ENCODE results near the gene YTHDF1.

The YTHDF1 gene

DNA sequence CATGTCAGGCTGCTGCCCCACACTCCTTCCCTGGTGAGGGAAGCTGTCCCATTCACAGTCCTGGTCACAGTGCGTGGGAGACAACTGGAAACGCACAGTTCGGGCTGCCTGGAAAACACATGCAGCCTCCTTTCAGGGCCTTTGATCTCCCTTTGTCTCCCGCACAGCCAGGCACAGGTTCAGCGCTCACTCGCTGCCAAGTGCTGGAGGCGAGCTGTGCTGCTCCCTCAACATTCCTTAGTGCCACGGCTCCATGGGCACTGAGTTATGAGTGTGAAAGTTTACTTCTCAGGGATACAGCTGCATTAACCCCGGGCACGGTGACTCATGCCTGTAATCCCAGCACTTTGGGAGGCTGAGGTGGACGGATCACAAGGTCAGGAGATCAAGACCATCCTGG lies 9.1 kb downstream of the YTHDF1 start:
- DNase-seq = no peak

DNA sequence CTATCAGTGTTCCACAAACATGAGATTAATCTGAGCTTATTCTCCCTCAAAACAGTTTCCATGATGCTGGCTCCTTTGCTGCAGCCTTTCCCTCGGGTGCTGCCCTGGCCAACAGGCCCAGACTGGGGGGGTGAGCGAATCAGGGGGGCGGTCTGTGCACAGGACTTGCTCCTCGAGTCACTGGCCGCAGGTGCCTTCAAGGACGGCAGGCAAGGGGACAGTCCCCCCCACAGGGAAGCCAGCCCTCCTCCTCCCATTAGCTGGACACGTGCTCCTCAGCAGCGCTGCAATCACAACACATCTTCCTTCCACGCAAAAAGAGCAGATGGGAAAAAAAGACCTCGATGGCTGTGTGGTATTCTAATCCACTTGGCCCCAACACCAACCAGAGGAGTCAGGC lies 10.0 kb downstream of the YTHDF1 start:
- no peak for DNase-seq

DNA sequence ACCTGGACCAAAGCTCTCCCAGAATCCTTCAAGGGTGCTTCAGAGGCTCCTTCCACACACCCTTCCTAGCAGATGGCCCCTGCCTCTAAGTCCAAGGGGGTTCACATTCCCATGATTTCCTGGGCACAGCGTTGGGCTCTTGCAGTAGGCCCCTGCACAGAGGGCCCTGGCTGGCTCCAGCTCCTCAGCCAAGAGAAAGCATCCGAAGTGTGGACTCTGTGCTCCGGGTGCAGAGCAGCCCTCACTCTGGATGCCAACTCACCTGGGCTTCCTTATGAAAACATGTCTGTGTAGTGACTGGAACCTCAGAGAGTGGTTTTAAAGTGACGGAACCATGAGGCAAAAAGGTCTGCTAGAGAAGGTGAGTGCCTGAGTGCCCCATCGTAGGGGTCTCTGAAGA lies 11.6 kb downstream of the YTHDF1 start:
- DNase-seq = no peak

DNA sequence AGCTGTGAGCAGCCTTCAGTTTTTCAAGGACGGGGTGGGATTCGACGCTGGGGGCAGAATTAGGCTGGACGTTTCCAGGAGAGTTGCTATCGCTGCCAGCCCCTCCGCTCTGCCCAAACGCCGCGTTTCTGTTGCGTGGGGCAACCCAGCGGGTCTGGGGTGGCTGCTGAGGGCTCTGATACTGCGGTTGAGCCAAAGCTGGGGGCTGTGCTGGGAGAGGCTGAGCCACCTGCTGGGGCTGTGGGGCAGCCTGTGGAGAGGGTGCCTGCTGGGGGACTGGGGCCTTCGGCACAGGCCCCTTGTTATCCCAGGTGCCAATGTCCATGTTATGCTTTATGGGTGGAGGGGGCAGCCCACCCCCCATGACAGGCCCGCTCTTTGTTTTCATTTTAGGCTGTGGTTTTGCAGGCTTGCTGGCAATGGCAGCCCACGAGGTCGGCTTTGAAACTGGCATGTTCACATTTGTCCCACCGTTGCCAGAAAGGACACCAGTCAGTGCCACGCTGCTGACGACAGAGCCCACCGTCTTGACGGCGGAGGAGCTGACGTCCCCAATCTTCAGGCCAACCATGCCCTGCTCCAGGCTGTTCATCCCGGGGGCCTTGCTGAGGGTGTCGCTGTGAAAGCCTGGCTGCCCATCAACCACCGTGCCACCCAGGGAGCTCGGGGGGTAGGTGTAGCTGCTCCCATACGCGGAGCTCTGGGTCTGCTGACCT lies 13.0 kb downstream of the YTHDF1 start:
- no peak for DNase-seq

DNA sequence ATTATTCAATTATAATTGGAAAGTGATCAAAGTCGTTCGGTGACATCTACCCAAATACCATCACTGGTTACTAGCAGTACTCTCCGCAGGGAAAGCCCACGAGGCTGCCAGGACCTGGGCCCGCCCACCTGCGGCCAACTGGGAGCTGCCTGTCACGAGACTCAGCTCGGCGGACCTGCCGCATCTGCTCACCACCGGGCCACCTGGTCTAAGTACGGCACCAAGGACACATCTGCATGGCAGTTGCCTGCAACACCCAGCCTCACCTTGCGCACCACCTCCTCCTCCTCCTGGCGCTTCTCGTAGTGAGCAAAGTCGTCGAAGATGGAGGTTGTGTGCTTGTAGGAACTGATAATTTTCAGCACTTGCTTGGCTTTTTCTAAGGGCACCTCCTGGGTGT lies 13.9 kb downstream of the YTHDF1 start:
- DNase-seq = no peak

DNA sequence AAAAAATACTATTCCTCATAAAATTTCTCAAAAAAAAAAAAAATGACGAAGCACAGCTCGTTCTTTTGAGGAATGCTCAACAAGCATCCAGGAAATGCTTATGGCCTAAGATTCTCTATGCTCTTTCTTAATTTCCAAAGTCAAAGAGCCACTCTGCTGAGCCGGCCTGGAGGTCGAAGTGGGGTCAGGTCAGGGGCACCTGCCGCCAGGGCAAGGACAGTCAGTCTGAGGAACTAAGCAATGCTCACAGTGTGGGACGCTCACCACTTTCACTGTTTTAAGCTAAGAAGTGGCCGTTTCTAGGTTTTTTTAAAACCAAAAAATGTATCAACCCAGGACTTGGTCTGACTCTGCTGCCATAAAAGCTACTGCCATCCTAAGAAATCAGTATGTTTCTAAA lies 17.3 kb downstream of the YTHDF1 start:
- DNase-seq = no peak

DNA sequence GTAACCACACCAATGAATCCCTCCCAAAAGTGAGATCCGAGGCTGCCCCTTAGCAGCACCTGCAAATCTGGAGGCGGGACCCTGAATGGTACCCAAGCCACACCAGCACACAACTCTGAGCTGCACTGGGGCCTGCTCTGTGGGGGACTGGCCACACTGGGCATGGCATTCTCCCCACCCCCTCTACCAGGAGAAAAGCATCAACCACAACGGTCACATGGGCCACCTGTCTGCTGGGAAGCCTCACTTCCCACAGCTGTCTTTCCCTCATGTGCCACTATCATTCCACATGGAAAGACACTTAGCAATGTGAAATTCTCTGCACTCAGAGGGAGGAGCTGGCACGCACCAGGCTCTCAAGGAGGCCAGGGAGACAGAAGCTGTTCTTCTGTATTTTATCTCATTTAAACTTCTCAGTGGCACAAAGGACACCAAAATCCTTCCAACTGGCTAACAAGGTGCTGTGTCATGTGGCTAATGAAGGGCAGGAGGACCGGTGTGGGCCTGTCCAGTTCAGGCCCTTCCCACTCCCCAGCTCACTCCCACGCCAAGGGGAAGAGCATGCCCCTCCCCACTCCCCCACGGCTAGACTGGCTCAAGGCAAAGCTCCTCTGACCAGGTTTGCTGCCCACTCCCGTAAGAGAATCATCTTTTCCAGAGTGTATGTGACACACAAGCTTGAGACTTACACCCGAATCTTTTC lies 19.0 kb downstream of the YTHDF1 start:
- DNase-seq = no peak

DNA sequence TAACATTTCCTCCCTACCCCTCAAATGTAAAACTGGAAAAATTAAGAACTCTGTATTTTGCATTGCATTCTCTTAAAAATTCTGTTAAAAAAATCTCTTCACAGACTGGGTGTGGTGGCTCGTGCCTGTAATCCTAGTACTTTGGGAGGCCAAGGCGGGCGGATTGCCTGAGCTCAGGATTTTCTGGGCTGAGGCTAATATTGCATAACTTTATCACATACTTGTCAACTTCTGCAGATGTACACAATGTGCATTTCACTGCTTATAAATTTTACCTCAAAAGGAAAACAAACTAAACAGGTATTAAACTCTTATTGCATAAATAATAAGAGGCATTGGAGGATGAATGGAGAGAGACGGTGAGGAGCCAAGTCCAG lies 21.1 kb downstream of the YTHDF1 start:
- DNase-seq = no peak

DNA sequence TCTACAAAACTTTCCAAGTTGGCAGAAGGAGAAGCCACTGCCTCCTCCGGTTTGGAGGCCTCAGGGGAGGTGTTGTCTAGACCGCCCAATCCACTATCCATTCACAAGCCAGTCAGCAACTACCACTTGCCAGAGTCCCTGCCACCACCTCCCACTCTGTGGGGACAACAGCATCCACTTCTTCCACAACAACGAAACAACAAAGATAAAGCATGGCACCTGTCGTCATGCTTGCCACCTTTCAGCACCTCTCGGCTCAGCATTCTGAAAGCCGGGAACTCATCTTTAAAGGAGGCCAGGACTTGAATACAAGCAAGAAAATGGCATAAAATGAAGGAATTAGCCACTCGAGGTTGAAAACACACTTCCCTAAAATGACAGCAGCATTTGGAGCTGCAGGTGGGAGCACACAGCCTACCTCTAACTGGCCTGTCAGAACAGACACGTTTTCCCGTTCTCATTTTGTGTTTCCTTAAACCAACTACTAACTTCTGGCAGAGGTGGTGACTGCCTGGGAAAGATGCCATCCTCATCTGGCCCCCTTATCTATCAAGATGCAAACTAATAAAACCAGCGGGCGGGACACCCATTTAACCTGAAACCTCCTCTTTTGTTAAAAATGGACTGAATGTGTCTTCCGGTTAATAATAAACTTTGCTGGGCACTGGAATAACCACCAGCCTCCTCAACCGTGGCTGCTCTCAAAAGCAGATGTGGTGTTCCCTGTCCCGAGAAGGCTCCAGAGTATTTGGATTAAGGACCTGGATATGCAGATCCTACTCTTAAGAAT lies 21.7 kb downstream of the YTHDF1 start:
- no peak for DNase-seq

DNA sequence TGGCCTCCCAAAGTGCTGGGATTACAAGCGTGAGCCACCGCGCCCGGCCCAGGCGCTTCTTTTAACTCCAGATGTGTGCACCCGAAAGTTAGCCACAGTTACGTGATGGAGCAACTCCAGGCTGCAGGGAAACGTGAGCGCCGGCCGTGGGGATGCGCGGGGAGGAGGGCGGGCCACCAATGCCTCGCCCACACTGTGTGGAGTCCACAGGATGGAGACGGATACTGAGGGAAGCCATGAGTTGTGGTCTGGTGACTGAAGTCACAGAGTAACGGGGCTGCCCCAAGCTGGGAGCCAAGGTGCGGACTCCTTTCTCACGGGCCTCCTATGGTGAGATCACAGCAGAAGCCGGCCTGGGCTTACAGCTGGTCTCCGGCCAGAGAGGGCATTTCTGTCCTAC lies 23.2 kb downstream of the YTHDF1 start:
- no peak for DNase-seq

DNA sequence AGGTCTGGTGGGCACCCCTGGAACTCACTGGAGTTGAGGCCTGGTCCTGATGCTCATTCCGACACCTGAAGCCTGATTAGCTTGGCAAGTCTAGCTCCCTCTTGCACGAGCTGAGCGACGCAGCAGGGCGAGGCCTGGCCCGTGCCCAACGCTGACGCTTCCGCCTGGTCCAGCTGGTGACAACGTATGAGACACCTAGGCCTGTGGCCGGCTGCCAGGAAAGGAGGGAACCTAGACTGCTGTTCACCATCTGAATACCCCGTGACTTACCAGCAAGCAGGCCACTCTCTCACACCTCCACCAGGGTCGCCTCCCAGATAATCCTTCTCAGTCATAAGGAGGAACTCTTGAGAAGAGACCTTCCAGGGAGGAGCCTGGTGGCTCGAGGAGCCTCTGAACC lies 24.5 kb downstream of the YTHDF1 start:
- DNase-seq = no peak

DNA sequence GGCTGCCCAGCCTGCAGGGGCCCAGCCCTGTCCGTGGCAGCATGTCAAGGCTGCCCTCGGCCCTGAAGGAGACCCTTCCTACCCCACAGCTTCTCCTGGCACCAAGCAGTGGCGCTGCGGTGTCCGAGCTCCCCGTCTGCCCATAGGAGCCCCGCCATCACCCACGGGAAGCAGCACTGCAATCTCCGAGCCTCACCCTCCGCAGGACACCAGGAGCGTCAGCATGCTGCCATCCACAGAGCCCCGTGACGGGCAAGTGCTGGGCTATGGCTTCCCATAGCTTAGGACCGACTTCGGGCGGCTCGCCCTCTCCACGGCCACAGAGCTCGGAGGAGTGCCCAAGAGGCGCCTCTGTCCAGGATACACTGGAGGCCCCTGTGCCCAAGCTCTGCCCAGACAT lies 25.1 kb downstream of the YTHDF1 start:
- DNase-seq = no peak

DNA sequence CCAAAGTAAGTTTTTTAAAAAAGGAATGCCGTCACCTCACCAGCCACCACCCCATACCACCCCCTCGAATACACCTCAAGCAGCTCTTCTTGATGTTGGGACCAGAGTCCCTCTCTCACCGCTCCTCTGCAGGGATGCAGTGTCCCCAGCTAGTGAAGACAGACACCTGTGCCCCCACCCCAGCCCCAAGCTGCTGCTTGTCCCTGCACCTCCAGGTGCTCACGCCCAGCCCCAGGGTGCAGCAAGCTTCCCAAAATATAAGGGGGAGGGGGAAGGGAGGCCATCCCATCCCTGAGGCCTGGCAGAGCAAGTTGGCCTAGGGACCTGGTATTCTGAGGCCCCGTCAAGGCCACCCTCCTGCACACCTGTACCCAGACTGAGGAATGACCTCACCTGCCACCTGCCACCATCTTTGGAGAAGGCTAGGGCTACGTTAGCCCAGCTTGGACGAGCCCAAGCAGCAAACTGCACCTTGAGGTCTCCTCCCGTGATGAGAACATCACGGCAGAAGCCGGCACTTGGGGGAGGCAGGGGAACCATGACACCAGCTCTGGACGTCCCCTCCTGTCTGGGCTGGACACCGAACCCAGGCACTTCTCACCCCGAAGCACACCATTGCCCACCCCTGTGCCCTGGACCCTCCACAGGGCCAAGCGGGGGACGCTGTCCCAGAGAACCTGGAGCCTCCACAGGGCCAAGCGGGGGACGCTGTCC lies 25.9 kb downstream of the YTHDF1 start:
- DNase-seq = no peak

DNA sequence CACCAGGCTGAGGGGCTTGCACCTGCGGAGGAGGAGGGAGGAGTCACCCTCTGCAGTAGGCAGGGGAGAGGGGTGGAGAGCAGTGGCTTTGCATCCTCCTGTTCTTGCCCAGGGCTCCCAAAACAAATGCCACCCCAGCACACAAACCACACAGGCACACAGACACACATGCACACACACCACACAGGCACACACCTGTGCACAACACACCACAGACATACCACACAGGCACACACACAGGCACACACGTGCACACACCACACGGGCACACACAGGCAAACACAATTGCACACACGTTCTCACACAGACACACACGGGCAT lies 26.6 kb downstream of the YTHDF1 start:
- no peak for DNase-seq

DNA sequence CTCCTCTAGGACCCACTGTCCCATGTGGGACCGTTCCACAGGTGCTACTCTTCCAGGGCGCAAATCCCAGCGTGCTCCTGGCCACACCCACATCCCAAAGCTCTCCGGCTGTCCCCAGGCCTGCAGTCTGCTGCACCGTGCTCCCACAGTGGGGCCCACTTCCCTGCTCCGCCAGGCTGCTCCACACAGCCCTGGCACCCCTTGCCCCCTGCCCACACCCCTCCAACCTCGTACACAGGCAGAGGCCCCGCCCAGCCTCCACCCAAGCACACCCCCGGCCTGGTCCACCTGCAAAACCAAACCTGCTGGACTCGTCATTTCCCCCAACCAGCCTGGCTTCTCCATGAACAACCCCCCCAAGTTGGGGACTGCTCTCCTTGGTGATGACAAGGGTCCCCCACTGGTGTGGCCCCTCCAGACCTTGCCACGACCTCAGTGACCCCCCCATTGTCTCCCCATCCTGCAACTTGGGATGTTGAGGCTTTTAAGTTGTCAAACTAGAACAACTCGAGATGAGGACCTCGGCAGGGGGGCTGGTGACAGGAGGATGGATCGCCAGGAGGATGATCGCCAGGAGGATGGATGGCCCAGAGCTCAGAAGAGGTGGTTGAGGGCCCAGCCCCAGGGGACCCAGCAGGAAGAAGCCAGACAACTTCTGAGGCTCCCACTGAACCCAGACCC lies 27.1 kb downstream of the YTHDF1 start:
- no peak for DNase-seq

DNA sequence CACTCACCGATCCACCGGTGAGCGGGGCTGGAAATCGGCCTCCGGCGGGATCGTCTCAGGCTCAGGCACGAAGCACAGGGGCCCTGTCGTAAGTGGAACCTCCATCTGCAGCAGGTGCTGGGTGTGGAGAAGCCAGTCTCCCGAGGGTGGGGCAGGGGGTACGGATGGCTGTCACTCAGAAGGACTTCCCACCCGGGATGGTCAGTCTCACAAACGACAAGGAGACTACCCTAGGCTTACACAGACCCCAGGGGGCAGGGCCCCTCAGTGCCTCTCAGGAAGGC lies 27.8 kb downstream of the YTHDF1 start:
- no peak for DNase-seq

DNA sequence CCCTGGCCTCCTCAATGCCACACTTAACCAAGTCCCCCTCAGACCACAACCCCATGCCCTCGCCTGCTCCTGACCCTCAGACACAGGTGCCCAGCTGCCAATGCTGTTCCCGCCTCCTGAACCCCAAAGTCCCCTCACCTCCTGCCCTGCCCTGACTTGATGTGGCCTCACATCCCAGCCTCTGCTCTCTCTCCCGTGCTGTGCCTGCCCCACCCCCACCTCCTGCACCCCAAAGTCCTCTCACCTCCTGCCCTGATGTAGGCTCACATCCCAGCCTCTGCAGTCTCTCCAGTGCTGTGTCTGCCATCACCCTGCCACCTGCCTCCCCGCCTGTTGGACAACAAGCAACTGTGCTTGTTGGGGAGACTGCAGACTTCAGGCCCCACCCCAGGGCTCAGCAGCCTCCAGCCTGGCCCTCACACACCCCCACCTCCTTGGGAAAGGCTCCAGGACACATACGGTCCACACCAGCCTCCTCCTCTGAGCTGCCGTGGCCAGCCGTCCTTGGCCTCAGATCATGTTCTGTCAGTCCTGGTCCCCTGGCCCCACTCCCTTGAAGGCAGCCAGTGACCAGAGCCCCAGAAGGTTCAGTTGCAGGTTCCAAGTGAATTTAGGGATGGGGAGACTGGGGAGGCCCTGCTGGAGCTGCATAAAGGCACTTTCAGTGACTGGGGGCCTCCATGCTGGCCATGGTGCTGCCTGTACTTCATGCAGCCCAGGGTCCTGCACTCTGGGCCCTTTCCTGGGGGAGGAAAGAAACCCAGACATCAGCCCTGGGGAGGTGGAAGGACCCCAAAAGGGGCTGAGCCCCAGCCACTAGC lies 28.4 kb downstream of the YTHDF1 start:
- DNase-seq = no peak

DNA sequence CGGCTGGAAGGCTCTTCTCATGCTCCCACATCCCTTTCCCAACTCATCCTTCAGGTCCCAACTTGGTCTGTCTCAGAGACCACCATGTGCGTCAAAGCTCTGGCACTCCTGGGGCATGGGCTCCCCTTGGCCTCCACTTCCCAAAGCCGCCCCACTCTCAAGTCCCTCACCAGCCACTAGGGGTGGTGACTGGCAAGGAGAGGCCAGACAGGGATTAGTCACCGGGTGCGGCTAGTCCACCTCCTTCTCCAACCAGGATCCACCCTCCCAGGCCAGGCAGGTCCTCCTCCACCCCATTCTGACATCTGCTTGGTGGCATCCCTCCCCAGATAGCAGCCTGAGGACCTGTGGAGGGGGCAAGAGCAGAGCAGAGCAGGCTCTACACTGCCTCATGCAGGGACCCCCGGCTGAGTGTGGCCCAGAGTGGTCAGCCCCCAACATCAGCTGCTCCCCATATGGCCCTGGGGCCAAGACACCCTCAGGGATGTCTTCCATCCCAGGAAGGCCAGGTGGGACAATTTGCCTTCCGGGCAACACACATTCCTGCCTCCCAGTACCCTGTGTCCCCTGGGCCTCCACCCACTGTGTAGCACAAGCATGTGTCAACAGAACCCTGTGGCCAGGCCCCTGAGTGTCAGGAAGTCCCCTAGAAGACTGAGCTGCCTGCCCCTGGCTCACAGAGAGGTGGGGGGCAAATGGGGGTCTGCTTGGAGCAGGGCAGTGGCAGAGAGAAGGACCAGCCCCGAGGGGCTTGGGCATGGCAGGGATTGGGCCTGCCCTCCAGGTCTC lies 29.2 kb downstream of the YTHDF1 start:
- DNase-seq = no peak

DNA sequence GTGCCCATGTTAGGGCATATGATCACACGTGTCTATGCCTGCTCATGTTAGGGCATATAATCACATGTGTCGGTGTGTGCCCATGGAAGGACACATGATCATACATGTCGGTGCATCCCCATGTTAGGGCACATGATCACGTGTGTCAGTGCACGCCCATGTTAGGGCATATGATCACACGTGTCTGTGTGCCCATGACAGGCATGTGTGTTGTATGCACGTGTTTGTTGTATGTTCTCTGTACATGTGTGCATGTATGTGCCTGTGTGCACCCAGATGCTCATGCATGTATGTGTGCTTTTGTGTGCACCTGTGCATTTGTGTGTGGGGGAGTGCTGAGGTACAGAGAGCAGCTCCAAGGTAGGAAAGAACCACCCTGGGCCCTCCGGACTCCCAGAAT lies 29.8 kb downstream of the YTHDF1 start:
- DNase-seq = no peak

DNA sequence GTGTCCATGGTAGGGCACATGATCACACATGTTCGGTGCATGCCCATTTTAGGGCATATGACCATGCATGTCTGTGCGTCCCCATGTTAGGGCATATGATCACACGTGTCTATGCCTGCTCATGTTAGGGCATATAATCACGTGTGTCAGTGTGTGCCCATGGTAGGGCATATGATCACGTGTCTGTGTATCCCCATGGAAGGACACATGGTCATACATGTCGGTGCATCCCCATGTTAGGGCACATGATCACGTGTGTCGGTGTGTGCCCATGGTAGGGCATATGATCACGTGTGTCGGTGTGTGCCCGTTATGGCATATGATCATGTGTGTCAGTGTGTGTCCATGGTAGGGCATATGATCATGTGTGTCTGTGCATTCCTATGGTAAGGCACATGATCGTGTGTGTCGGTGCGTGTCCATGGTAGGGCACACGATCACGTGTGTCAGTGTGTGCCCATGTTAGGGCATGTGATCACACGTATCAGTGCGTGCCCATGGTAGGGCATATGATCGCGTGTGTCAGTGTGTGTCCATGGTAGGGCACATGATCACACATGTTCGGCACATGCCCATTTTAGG lies 30.6 kb downstream of the YTHDF1 start:
- DNase-seq = no peak

All from activated naive CD4-positive, alpha-beta T cell treated with Interleukin-2 at 50 U/mL for 16 hours (primary cell).